Right lobe of liver (tissue), 6 donors: ENCODE results near the gene KCTD12. TPM values are rescaled to one million over a fixed set of nuclear protein-coding genes. Genes with fewer than 3 reads are reported as not detected.

Experiments
- ATAC-seq, 4 donors: fragments of 200-7000 bp; cut with Tn5 transposase; one replicate each; pipeline ENCODE4 v1.9.1; 2020; ENCODE audit warnings: mild to moderate bottlenecking in 4 of 4, moderate library complexity in 4 of 4
- DNase-seq, 3 donors: peaks; one replicate each; pipeline ENCODE4 v3.0.0-alpha.2; 2020
- H3K27ac ChIP-seq, 3 donors: fragments of 200-600 bp; one replicate each; pipeline ENCODE4 v1.8.0; 2022
- H3K27me3 ChIP-seq, 2 donors: fragments of 200-600 bp; one replicate each; pipeline ENCODE4 v1.8.0; 2022
- H3K36me3 ChIP-seq, 4 donors: fragments of 200-600 bp; sonication (generic) in 1 of 4; one replicate each; pipeline versions ENCODE4 v1.5.1 to v1.8.0; 2017 to 2022; ENCODE audit warnings: control low read depth in 1 of 4
- H3K4me1 ChIP-seq, 4 donors: fragments of 200-600 bp; sonication (generic) in 1 of 4; one replicate each; pipeline versions ENCODE4 v1.5.1 to v1.8.0; 2017 to 2022; ENCODE audit warnings: control low read depth in 1 of 4
- H3K4me3 ChIP-seq, 3 donors: fragments of 200-600 bp; one replicate each; pipeline ENCODE4 v1.8.0; 2022
- H3K9me3 ChIP-seq, 4 donors: fragments of 200-600 bp; sonication (generic) in 1 of 4; one replicate each; pipeline versions ENCODE4 v1.5.1 to v1.8.0; 2017 to 2022; ENCODE audit warnings: control low read depth in 1 of 4
- CTCF ChIP-seq, 4 donors: fragments of 200-600 bp in 3 of 4; fragments of 450-650 bp in 1 of 4; IDR thresholded peaks; one replicate each; pipeline versions ENCODE4 v1.5.1 to v1.8.0; 2016 to 2022; ENCODE audit warnings: antibody characterized with exemption in 4 of 4, mild to moderate bottlenecking in 2 of 4
- POLR2A ChIP-seq: fragments of 450-650 bp; IDR thresholded peaks from one replicate; pipeline ENCODE4 v1.6.1; 2017; ENCODE audit warnings: antibody characterized with exemption, mild to moderate bottlenecking
- WGBS: methylation state at CpG from one replicate; pipeline ENCODE4 v1.1.6; 2018; ENCODE audit warnings: low coverage, low lambda C conversion rate; ENCODE audit not compliant: insufficient coverage; ENCODE audit errors: missing lambda C conversion rate; 5-methylcytosine and 5-hydroxymethylcytosine counted together
- intact Hi-C, 2 donors: fragments of 100-400 bp; cut with DNase I; formaldehyde crosslinking; loops; one replicate each; pipeline versions ENCODE4 v1.11.2 to v1.14.1; 2022
- total RNA-seq, 6 experiments: library from RNA; depleted of rRNA in 2 of 6; stranded (reverse); fragments of >200 nt in 2 of 6; fragmentation: NEBNext Ultra II Directional in 3 of 6; extraction: Animal tissue kit (Norgen Biotek cat#: 25700) in 3 of 6; gene quantifications; one replicate each; pipeline versions ENCODE4 v1.1.0 to v1.2.4, GENCODE V29; 2016 to 2023
- donor health status: DM: no; HTN: yes; CAD: no.
- donor health status: DM: no; HTN: no; CAD: no.
- donor health status: DM: no; HTN: no; CAD: no.
- donor health status: DM: no; HTN: yes; CAD: no.
- donor health status: DM: no; HTN: yes; CAD: no.

Gene KCTD12
- total RNA-seq, 6 experiments from 2014 or later, result 3.5 to 10.9 (median 7.1) TPM

- H3K9me3 ChIP-seq, result no peaks in the 10 kb centered on the region
- ATAC-seq, result peak in 3 of 4 donors; percentile 33 to 60 (median 46)
- DNase-seq, result no peak
- no peak overlapping the region for H3K4me3 ChIP-seq
- WGBS, result 6% methylated on average over 2 of the region's 2 CpGs
- H3K4me1 ChIP-seq, result no peaks in the 10 kb centered on the region
- no peaks in the 10 kb centered on the region for H3K27me3 ChIP-seq
- H3K36me3 ChIP-seq, result no peaks in the 10 kb centered on the region
- no peak overlapping the region for H3K27ac ChIP-seq
- TF ChIP-seq CTCF (IDR thresholded peaks at IDR 0.05) (no peak), POLR2A (no peak)
- intact Hi-C loops, result no loop called here
These were observed 8.4 kb upstream of the KCTD12 start for GRCh38 chr13:76894401-76895110.

GRCh38 chr13:76892488-76892887 is 6.3 kb upstream of the KCTD12 start:
- no peaks in the 10 kb centered on the region for H3K27me3 ChIP-seq
- H3K4me1 ChIP-seq, result no peaks in the 10 kb centered on the region
- TF ChIP-seq CTCF (IDR thresholded peaks at IDR 0.05) (no peak), POLR2A (no peak)
- no peaks in the 10 kb centered on the region for H3K9me3 ChIP-seq
- intact Hi-C loops, result no loop called here
- no peaks in the 10 kb centered on the region for H3K36me3 ChIP-seq
- no peak overlapping the region for H3K27ac ChIP-seq
- no peak overlapping the region for H3K4me3 ChIP-seq
- ATAC-seq (no peak), DNase-seq (no peak)
- WGBS, result 54% methylated on average over 1 of the region's 1 CpG

GRCh38 chr13:76890021-76890420 is 3.8 kb upstream of the KCTD12 start:
- Histone ChIP-seq H3K27me3 (no peaks in the 10 kb centered on the region), H3K4me1 (peaks cover 0 to 14% (median 2%) of the 10 kb centered on the region in 4 donors), H3K36me3 (no peaks in the 10 kb centered on the region), H3K4me3 (no peak overlapping the region), H3K9me3 (no peaks in the 10 kb centered on the region), H3K27ac (no peak overlapping the region)
- intact Hi-C loops, result no loop called here
- ATAC-seq (no peak), DNase-seq (no peak)
- TF ChIP-seq POLR2A (no peak), CTCF (IDR thresholded peaks at IDR 0.05) (no peak)
- 8% methylated on average over 1 of the region's 1 CpG for WGBS

GRCh38 chr13:76889254-76889653 is 3.0 kb upstream of the KCTD12 start:
- TF ChIP-seq CTCF (IDR thresholded peaks at IDR 0.05) (no peak), POLR2A (no peak)
- no peak overlapping the region for H3K4me3 ChIP-seq
- intact Hi-C loops, result no loop called here
- DNase-seq (no peak), ATAC-seq (no peak)
- no peaks in the 10 kb centered on the region for H3K27me3 ChIP-seq
- WGBS, result 67% methylated on average over 1 of the region's 1 CpG
- peaks cover 0 to 14% (median 2%) of the 10 kb centered on the region in 4 donors for H3K4me1 ChIP-seq
- no peaks in the 10 kb centered on the region for H3K9me3 ChIP-seq
- H3K27ac ChIP-seq, result no peak overlapping the region
- H3K36me3 ChIP-seq, result no peaks in the 10 kb centered on the region
